ENCODE data around the gene FASTK.

The FASTK gene

DNA sequence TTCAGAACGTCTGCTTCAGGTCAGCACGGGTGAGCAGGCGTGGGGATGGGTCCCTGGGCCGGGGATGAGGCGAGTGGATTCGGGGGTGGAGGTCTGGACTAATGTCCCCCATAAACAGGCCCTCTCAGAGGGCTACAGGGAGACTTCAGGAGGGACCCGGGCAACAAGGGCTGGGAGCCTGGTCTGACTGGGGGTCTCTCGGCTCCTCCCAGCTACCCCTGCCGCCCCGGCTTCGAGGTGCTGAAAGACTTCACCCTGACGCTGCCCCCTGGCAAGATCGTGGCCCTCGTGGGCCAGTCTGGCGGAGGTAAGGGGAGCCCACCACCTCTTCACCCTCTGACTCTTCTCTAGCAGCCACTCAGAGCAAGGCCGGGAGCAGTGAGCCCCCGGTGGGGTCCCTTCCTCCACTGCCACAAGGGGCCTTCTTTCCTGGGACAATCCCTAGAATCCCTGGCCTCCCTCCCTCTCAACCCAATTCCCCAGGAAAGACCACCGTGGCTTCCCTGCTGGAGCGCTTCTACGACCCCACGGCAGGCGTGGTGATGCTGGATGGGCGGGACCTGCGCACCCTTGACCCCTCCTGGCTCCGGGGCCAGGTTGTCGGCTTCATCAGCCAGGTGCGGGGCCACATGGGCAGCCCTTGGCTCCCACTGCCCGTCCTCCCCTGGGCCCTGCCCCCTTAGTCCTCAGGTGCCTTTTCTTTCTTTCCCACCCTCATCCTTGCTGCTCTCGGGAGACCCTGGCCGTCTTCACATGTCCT lies 39.8 kb downstream of the FASTK start:
- Histone ChIP-seq H3K27ac (ENCODE audit: low read depth, low read length) (no peak overlapping the region), H2AFZ (ENCODE audit: low read length, unreplicated experiment) (no peak overlapping the region), H3K27me3 (ENCODE audit: insufficient read depth, low read length) (no peaks in the 10 kb centered on the region), H3K4me1 (ENCODE audit: control insufficient read depth, insufficient read depth, low read length, unreplicated experiment) (peaks cover 26% of the 10 kb centered on the region), H3K79me2 (ENCODE audit: control insufficient read depth, insufficient read depth, low read length, unreplicated experiment) (no peaks in the 10 kb centered on the region), H3K4me3 (ENCODE audit: low read depth, low read length) (no peak overlapping the region), H3K36me3 (ENCODE audit: insufficient read depth, low read length) (peaks cover 4% of the 10 kb centered on the region; the same call in 1 of the 2 replicates)

GRCh38 chr7:151039850-151040548 lies 40.6 kb downstream of the FASTK start:
- no peak overlapping the region for H2AFZ ChIP-seq (ENCODE audit: low read length, unreplicated experiment)
- H3K27ac ChIP-seq (ENCODE audit: low read depth, low read length), result peak overlapping the region; percentile 55
- peaks cover 4% of the 10 kb centered on the region; the same call in 1 of the 2 replicates for H3K36me3 ChIP-seq (ENCODE audit: insufficient read depth, low read length)
- peaks cover 26% of the 10 kb centered on the region for H3K4me1 ChIP-seq (ENCODE audit: control insufficient read depth, insufficient read depth, low read length, unreplicated experiment)
- no peak overlapping the region for H3K4me3 ChIP-seq (ENCODE audit: low read depth, low read length)
- no peaks in the 10 kb centered on the region for H3K27me3 ChIP-seq (ENCODE audit: insufficient read depth, low read length)
- no peaks in the 10 kb centered on the region for H3K79me2 ChIP-seq (ENCODE audit: control insufficient read depth, insufficient read depth, low read length, unreplicated experiment)

GRCh38 chr7:151038951-151039849 lies 41.4 kb downstream of the FASTK start:
- Histone ChIP-seq H3K27me3 (ENCODE audit: insufficient read depth, low read length) (no peaks in the 10 kb centered on the region), H3K79me2 (ENCODE audit: control insufficient read depth, insufficient read depth, low read length, unreplicated experiment) (no peaks in the 10 kb centered on the region), H3K4me3 (ENCODE audit: low read depth, low read length) (peak overlapping the region; percentile 12; the same call in 1 of the 2 replicates), H2AFZ (ENCODE audit: low read length, unreplicated experiment) (no peak overlapping the region), H3K36me3 (ENCODE audit: insufficient read depth, low read length) (peaks cover 4% of the 10 kb centered on the region; the same call in 1 of the 2 replicates), H3K27ac (ENCODE audit: low read depth, low read length) (peak overlapping the region; percentile 95), H3K4me1 (ENCODE audit: control insufficient read depth, insufficient read depth, low read length, unreplicated experiment) (peaks cover 26% of the 10 kb centered on the region)

DNA sequence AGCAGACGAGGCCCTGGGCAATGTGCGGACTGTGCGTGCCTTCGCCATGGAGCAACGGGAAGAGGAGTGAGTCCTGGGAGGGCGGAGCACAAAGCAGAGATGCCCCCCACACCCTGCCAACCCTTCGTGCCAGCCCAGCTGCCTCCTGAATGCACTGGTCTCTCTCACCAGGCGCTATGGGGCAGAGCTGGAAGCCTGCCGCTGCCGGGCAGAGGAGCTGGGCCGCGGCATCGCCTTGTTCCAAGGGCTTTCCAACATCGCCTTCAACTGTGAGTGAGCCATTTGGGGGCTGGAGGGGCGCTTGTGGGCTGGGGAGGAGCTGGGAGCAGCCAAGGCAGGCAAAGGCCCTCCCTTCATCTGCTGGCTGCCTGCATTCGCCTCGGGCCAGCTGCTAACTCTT lies 44.7 kb downstream of the FASTK start:
- Histone ChIP-seq H2AFZ (ENCODE audit: low read length, unreplicated experiment) (no peak overlapping the region), H3K4me1 (ENCODE audit: control insufficient read depth, insufficient read depth, low read length, unreplicated experiment) (peaks cover 26% of the 10 kb centered on the region), H3K27me3 (ENCODE audit: insufficient read depth, low read length) (no peaks in the 10 kb centered on the region), H3K36me3 (ENCODE audit: insufficient read depth, low read length) (peaks cover 4% of the 10 kb centered on the region; the same call in 1 of the 2 replicates), H3K79me2 (ENCODE audit: control insufficient read depth, insufficient read depth, low read length, unreplicated experiment) (no peaks in the 10 kb centered on the region), H3K27ac (ENCODE audit: low read depth, low read length) (no peak overlapping the region), H3K4me3 (ENCODE audit: low read depth, low read length) (no peak overlapping the region)

DNA sequence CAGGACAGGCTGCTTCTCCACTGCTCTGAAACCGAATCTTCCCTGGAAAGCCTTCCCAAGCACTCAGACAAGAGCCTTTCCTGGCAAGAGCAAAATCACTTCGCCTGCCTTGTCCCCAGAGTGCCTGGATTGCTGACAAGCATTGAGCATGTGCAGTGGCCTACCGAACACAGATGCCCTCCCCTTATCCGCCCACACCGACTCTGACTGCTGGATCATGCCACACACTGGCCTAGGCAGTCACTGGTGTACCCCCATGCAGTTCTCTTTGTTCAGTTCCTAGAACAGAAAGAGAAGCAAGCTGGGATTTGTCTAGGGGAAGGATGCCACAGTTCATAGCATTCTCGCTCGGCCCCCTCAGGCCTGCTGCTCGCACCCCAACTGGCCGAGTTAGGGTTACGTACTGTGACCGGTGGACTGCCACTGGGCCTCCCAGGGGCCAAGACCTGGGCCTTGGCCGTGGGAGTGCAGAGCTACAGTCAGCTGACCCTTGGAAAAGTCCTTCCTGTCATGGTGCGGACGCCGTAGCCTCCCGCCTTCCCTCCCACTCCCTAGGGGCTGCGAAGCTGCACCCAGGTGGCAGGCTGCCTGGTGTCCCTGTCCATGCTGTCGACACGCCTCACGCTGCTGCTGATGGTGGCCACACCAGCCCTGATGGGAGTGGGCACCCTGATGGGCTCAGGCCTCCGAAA lies 45.4 kb downstream of the FASTK start:
- Histone ChIP-seq H3K27ac (ENCODE audit: low read depth, low read length) (no peak overlapping the region), H2AFZ (ENCODE audit: low read length, unreplicated experiment) (no peak overlapping the region), H3K4me1 (ENCODE audit: control insufficient read depth, insufficient read depth, low read length, unreplicated experiment) (peaks cover 23% of the 10 kb centered on the region), H3K27me3 (ENCODE audit: insufficient read depth, low read length) (no peaks in the 10 kb centered on the region), H3K36me3 (ENCODE audit: insufficient read depth, low read length) (peaks cover 4% of the 10 kb centered on the region; the same call in 1 of the 2 replicates), H3K4me3 (ENCODE audit: low read depth, low read length) (no peak overlapping the region), H3K79me2 (ENCODE audit: control insufficient read depth, insufficient read depth, low read length, unreplicated experiment) (no peaks in the 10 kb centered on the region)

GRCh38 chr7:151034312-151035025 lies 46.1 kb downstream of the FASTK start:
- H3K36me3 ChIP-seq (ENCODE audit: insufficient read depth, low read length), result peaks cover 4% of the 10 kb centered on the region; the same call in 1 of the 2 replicates
- no peak overlapping the region for H2AFZ ChIP-seq (ENCODE audit: low read length, unreplicated experiment)
- no peak overlapping the region for H3K4me3 ChIP-seq (ENCODE audit: low read depth, low read length)
- H3K4me1 ChIP-seq (ENCODE audit: control insufficient read depth, insufficient read depth, low read length, unreplicated experiment), result peaks cover 16% of the 10 kb centered on the region
- no peaks in the 10 kb centered on the region for H3K27me3 ChIP-seq (ENCODE audit: insufficient read depth, low read length)
- H3K79me2 ChIP-seq (ENCODE audit: control insufficient read depth, insufficient read depth, low read length, unreplicated experiment), result peaks cover 4% of the 10 kb centered on the region
- H3K27ac ChIP-seq (ENCODE audit: low read depth, low read length), result no peak overlapping the region

DNA sequence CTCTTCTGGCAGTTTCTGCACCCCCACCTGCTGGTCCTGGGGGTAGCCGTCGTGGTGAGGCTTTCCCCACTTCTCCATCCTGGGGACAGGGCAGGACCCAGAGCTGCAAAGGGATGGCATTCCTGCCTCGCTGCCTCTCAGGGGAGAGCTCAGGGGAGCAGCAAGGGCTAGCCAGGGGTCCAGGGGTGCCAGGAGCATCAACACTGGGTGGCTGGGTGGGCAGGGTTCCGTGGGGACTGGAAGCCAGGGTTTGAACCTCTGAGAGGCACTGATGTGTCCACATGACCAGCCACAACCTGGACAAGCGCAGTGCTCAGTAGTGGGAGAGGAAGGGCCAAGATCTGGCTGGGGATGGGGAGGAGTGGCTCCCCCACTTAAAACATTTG lies 46.8 kb downstream of the FASTK start:
- Histone ChIP-seq H2AFZ (ENCODE audit: low read length, unreplicated experiment) (no peak overlapping the region), H3K27ac (ENCODE audit: low read depth, low read length) (no peak overlapping the region), H3K27me3 (ENCODE audit: insufficient read depth, low read length) (no peaks in the 10 kb centered on the region), H3K79me2 (ENCODE audit: control insufficient read depth, insufficient read depth, low read length, unreplicated experiment) (peaks cover 8% of the 10 kb centered on the region), H3K4me1 (ENCODE audit: control insufficient read depth, insufficient read depth, low read length, unreplicated experiment) (peaks cover 16% of the 10 kb centered on the region), H3K36me3 (ENCODE audit: insufficient read depth, low read length) (peaks cover 4% of the 10 kb centered on the region; the same call in 1 of the 2 replicates), H3K4me3 (ENCODE audit: low read depth, low read length) (no peak overlapping the region)

DNA sequence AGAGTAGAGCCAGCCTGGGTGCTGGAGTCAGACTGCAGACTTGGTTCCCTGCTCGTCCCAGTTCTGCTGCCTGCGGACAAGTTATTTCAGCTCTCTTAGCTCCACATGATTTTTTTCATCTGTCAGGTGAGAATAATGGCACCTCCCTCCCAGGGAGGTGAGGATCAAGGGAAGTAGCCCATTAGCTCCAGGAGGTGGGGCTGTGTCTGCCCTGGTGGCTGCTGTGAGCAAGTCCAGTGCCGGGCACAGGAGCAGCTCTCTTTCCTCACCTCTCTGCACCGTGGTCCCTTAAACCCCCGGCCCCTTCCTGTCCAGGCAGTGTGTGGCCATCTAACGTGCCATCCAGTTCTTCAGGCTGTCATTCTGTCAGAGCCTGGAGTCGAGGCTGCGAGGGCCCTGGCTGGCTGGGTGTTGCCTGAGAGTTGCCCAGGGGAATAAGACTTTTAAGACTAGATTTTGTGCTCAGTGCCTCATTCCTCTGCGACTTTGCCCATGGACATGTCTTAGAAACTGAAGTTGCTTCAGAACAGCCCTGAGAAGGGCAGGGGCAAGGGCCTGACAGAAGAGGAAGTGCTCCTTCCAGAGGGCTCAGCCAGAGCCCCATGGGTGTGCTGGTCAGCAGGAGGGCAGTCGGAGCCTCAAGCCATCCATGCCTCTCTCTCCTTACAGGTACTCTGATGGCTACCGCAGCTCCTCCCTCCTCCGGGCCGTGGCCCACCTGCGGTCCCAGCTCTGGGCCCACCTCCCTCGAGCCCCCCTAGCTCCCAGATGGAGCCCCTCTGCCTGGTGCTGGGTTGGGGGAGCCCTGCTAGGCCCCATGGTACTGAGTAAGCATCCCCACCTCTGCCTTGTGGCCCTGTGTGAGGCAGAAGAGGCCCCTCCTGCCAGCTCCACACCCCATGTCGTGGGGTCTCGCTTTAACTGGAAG lies 47.4 kb downstream of the FASTK start:
- Histone ChIP-seq H3K4me1 (ENCODE audit: control insufficient read depth, insufficient read depth, low read length, unreplicated experiment) (peaks cover 10% of the 10 kb centered on the region), H2AFZ (ENCODE audit: low read length, unreplicated experiment) (no peak overlapping the region), H3K36me3 (ENCODE audit: insufficient read depth, low read length) (peaks cover 4% of the 10 kb centered on the region; the same call in 1 of the 2 replicates), H3K4me3 (ENCODE audit: low read depth, low read length) (no peak overlapping the region), H3K27ac (ENCODE audit: low read depth, low read length) (no peak overlapping the region), H3K27me3 (ENCODE audit: insufficient read depth, low read length) (no peaks in the 10 kb centered on the region), H3K79me2 (ENCODE audit: control insufficient read depth, insufficient read depth, low read length, unreplicated experiment) (peaks cover 9% of the 10 kb centered on the region)

GRCh38 chr7:151031011-151031410 lies 49.6 kb downstream of the FASTK start:
- Histone ChIP-seq H3K4me1 (ENCODE audit: control insufficient read depth, insufficient read depth, low read length, unreplicated experiment) (peaks cover 8% of the 10 kb centered on the region), H3K4me3 (ENCODE audit: low read depth, low read length) (no peak overlapping the region), H3K36me3 (ENCODE audit: insufficient read depth, low read length) (no peaks in the 10 kb centered on the region), H2AFZ (ENCODE audit: low read length, unreplicated experiment) (no peak overlapping the region), H3K79me2 (ENCODE audit: control insufficient read depth, insufficient read depth, low read length, unreplicated experiment) (peaks cover 9% of the 10 kb centered on the region), H3K27me3 (ENCODE audit: insufficient read depth, low read length) (no peaks in the 10 kb centered on the region), H3K27ac (ENCODE audit: low read depth, low read length) (no peak overlapping the region)
